Measurements from ENCODE around the gene ZFPM1.
"Not testable (repeated sequence)": the region's sequence is repeated elsewhere in the genome, so short reads cannot be mapped to it uniquely, and the experiment has no call there.

Gene ZFPM1

GRCh38 chr16:88453217-88453531 lies at the start of gene ZFPM1:
Gene ZFPM1, plus strand, starts transcription at chr16:88453280. Its CDS starts 359 bp downstream, at chr16:88453639.
- no peak for DNase-seq (ENCODE audit: low spot score)

- DNase-seq (ENCODE audit: low spot score): no peak
Observed at GRCh38 chr16:88403794-88404581, 49.1 kb upstream of the ZFPM1 start.

GRCh38 chr16:88404769-88405168 lies 48.3 kb upstream of the ZFPM1 start:
- no peak for DNase-seq (ENCODE audit: low spot score)

- no peak for DNase-seq (ENCODE audit: low spot score)
Observed at GRCh38 chr16:88405216-88406060, 47.6 kb upstream of the ZFPM1 start.

- no peak for DNase-seq (ENCODE audit: low spot score)
Observed at GRCh38 chr16:88406096-88407041, 46.7 kb upstream of the ZFPM1 start.

- DNase-seq (ENCODE audit: low spot score): no peak
Observed at GRCh38 chr16:88407042-88407420, 46.0 kb upstream of the ZFPM1 start.

- no peak for DNase-seq (ENCODE audit: low spot score)
Observed at GRCh38 chr16:88407807-88408206, 45.3 kb upstream of the ZFPM1 start.

GRCh38 chr16:88408561-88409142 lies 44.4 kb upstream of the ZFPM1 start:
- no peak for DNase-seq (ENCODE audit: low spot score)

- DNase-seq (ENCODE audit: low spot score): no peak
Observed at GRCh38 chr16:88409296-88410065, 43.6 kb upstream of the ZFPM1 start.

GRCh38 chr16:88410297-88410968 lies 42.6 kb upstream of the ZFPM1 start:
- not testable (repeated sequence) for DNase-seq (ENCODE audit: low spot score)

GRCh38 chr16:88411951-88412576 lies 41.0 kb upstream of the ZFPM1 start:
- no peak for DNase-seq (ENCODE audit: low spot score)

GRCh38 chr16:88412766-88413165 lies 40.3 kb upstream of the ZFPM1 start:
- no peak for DNase-seq (ENCODE audit: low spot score)

GRCh38 chr16:88413231-88413630 lies 39.8 kb upstream of the ZFPM1 start:
- DNase-seq (ENCODE audit: low spot score): no peak

- DNase-seq (ENCODE audit: low spot score): no peak
Observed at GRCh38 chr16:88413631-88414030, 39.4 kb upstream of the ZFPM1 start.

GRCh38 chr16:88414521-88415380 lies 38.3 kb upstream of the ZFPM1 start:
- no peak for DNase-seq (ENCODE audit: low spot score)

GRCh38 chr16:88415381-88415705 lies 37.7 kb upstream of the ZFPM1 start:
- DNase-seq (ENCODE audit: low spot score): no peak

- no peak for DNase-seq (ENCODE audit: low spot score)
Observed at GRCh38 chr16:88415713-88416323, 37.3 kb upstream of the ZFPM1 start.

GRCh38 chr16:88416686-88417085 lies 36.4 kb upstream of the ZFPM1 start:
- DNase-seq (ENCODE audit: low spot score): no peak

Data from ecto neural progenitor cell (in vitro differentiated cells).